ENCODE data around the gene RUNX2.

- TF ChIP-seq CTCF (IDR thresholded peaks at IDR 0.05), result no peak
- TF ChIP-seq POLR2A (IDR thresholded peaks at IDR 0.05), result no peak
Observed at GRCh38 chr6:45705137-45705855, 377.2 kb downstream of the RUNX2 start.

Measured in Peyer's patch (tissue), 4 donors.